Esophagus muscularis mucosa (tissue), 4 donors: ENCODE results near the gene HLA-B. TPM values are rescaled to one million over a fixed set of nuclear protein-coding genes. Genes with fewer than 3 reads are reported as not detected.
"Not testable (repeated sequence)": the region's sequence is repeated elsewhere in the genome, so short reads cannot be mapped to it uniquely, and the experiment has no call there.

Experiments used
- DNase-seq: peaks from one replicate; pipeline ENCODE4 v3.0.0-alpha.2; 2017; ENCODE audit errors: extremely low spot score
- H3K27ac ChIP-seq, 4 donors: fragments of 200-600 bp; sonication (generic); replicated peaks in 1 of 4; 1 replicate in 3 of 4; 2 replicates in 1 of 4; pipeline ENCODE4 v1.5.1; 2016 to 2019; ENCODE audit warnings: mild to moderate bottlenecking in 1 of 4
- H3K27me3 ChIP-seq, 4 donors: fragments of 200-600 bp; sonication (generic); one replicate each; pipeline versions ENCODE4 v1.5.1 to v1.6.0; 2016 to 2019
- H3K36me3 ChIP-seq, 4 donors: fragments of 200-600 bp; sonication (generic); one replicate each; pipeline ENCODE4 v1.5.1; 2016 to 2019
- H3K4me1 ChIP-seq, 4 donors: fragments of 200-600 bp; sonication (generic); one replicate each; pipeline ENCODE4 v1.5.1; 2016 to 2019
- H3K4me3 ChIP-seq, 4 donors: fragments of 200-600 bp; sonication (generic); 1 replicate in 2 of 4; 2 replicates in 2 of 4; pipeline ENCODE4 v1.5.1; 2016 to 2019; ENCODE audit warnings: mild to moderate bottlenecking in 4 of 4, moderate library complexity in 1 of 4
- H3K9me3 ChIP-seq, 4 donors: fragments of 200-600 bp; sonication (generic); 1 replicate in 3 of 4; 2 replicates in 1 of 4; pipeline ENCODE4 v1.5.1; 2016 to 2019
- EP300 ChIP-seq: sonication (generic); formaldehyde crosslinking; IDR thresholded peaks from one replicate; pipeline ENCODE4 v1.6.1; 2017; ENCODE audit warnings: antibody characterized with exemption
- POLR2A ChIP-seq: fragments of 450-650 bp; IDR thresholded peaks from one replicate; pipeline ENCODE4 v1.6.1; 2017; ENCODE audit warnings: antibody characterized with exemption, moderate library complexity, mild to moderate bottlenecking, low read depth
- POLR2AphosphoS5 ChIP-seq, 2 donors: sonication (generic); formaldehyde crosslinking; IDR thresholded peaks; one replicate each; pipeline ENCODE4 v1.6.1; 2017; ENCODE audit warnings: antibody characterized with exemption in 2 of 2
- WGBS: methylation state at CpG from one replicate; pipeline ENCODE4 v1.1.5; 2018; 5-methylcytosine and 5-hydroxymethylcytosine counted together
- intact Hi-C: fragments of 100-400 bp; cut with DNase I; formaldehyde crosslinking; loops from one replicate; pipeline ENCODE4 v1.15.1; 2023
- total RNA-seq, 4 donors: library from RNA; depleted of rRNA; stranded (reverse); fragments of >200 nt; gene quantifications; one replicate each; pipeline versions ENCODE4 v1.1.0 to v1.2.1, GENCODE V29; 2016
- TF ChIP-seq, protein P1 (sequence below), 3 experiments: fragments of 200-600 bp in 2 of 3; fragments of 450-650 bp in 1 of 3; sonication (generic) in 2 of 3; IDR thresholded peaks; one replicate each; pipeline ENCODE4 v1.5.1; 2017 to 2019; ENCODE audit warnings: antibody characterized with exemption in 3 of 3, mild to moderate bottlenecking in 2 of 3, moderate library complexity in 1 of 3

Gene HLA-B
- total RNA-seq, 4 donors from 2014 or later = 336 to 628 (median 502) TPM

DNA sequence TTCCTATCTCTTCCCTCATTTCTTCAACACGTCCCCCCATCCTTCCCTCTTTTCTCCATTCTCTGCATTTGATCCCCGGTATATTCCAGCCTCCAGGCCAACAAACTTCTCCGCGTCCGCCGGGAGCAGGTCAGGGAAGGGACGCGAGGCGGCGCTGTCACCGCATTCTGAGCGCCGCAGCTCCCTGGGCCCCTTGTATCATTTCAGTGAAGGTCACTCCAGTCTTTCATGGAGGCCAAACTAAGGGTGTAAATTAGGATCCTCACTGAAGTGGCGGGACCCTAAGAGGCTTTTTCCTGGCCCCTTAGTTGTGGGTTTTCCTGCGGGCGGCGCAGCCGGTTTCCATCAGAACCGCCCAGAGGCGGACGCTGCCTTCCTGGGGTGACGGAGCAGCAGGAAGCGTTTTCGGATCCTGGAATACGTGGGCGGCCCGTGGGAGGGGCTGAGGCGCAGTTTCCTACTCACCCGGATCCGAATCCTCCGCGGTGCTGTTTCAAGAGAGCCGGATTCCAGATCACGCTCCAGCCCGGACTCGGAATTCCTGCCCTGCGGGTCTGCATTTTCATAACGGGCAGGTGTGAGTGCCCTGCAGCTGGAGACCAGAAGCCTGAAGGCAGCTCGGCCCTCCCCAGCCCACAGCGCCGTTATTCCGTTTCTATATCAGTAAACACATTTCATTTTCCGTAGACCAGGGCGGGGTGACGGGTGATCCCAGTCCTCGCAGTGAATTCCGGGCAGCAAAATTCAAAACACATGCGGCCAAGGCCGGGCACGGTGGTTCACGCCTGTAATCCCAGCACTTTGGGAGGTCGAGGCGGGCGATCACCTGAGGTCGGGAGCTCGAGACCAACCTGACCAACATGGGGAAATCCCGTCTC, 42.8 kb upstream of the HLA-B start:
- Histone ChIP-seq H3K27ac (peak overlapping the region; percentile 94 to 98 (median 96)), H3K4me3 (peak overlapping the region; percentile 56 to 87 (median 78)), H3K27me3 (no peaks in the 10 kb centered on the region), H3K9me3 (no peaks in the 10 kb centered on the region), H3K4me1 (peaks cover 46 to 65% (median 61%) of the 10 kb centered on the region in 4 donors), H3K36me3 (peaks cover 0 to 3% (median under 1%) of the 10 kb centered on the region in 4 donors)
- TF ChIP-seq, protein P1, sequence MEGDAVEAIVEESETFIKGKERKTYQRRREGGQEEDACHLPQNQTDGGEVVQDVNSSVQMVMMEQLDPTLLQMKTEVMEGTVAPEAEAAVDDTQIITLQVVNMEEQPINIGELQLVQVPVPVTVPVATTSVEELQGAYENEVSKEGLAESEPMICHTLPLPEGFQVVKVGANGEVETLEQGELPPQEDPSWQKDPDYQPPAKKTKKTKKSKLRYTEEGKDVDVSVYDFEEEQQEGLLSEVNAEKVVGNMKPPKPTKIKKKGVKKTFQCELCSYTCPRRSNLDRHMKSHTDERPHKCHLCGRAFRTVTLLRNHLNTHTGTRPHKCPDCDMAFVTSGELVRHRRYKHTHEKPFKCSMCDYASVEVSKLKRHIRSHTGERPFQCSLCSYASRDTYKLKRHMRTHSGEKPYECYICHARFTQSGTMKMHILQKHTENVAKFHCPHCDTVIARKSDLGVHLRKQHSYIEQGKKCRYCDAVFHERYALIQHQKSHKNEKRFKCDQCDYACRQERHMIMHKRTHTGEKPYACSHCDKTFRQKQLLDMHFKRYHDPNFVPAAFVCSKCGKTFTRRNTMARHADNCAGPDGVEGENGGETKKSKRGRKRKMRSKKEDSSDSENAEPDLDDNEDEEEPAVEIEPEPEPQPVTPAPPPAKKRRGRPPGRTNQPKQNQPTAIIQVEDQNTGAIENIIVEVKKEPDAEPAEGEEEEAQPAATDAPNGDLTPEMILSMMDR (IDR thresholded peaks at IDR 0.05) = peak; percentile 87 to 94 (median 91)
- TF ChIP-seq EP300 = no peak
- TF ChIP-seq POLR2A = peak; percentile 27
- peak in 1 of 2 donors; percentile 74 for TF ChIP-seq POLR2AphosphoS5 (IDR thresholded peaks at IDR 0.05)
- peak; percentile 97 for DNase-seq
- intact Hi-C loops = no loop called here
- WGBS = 0% methylated on average over 29 of the region's 57 CpGs

DNA sequence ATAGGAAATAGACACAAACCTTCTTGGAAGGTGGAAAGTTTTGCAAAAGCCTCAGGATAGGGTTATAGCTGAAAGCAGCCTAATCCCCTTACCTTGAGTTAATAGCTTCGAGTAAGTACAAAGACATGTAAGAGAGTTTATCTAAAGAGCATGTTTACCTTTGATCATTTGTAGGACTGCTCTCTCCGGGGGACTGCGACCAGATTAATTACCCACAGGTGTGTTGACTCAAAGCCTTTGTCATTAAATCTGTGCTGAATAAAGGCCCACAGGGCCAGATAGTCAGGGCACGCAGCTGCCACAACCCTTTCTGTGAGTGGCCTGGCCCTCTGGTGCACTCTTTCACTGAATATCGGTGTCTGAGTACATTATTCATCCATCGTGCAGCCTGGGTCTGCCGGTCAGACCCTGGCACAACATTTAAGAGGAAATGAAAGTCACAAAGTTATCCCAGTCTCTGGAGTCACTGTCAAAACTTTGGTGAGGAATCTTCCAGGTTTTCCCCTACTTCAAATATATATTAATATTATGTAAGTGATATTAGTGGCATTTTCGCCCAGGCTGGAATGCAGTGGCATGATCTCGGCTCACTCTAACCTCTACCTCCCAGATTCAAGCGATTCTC, 41.0 kb upstream of the HLA-B start:
- H3K4me1 ChIP-seq = peaks cover 36 to 50% (median 48%) of the 10 kb centered on the region in 4 donors
- TF ChIP-seq POLR2AphosphoS5 (IDR thresholded peaks at IDR 0.05) = no peak
- no peaks in the 10 kb centered on the region for H3K9me3 ChIP-seq
- intact Hi-C loops = loop anchor here (2.0 kb wide), 1 partner anchor 43 kb away; no protein-coding TSS in a partner anchor
- DNase-seq = no peak
- 67% methylated on average over 9 of the region's 10 CpGs for WGBS
- H3K4me3 ChIP-seq = no peak overlapping the region
- no peaks in the 10 kb centered on the region for H3K27me3 ChIP-seq
- no peak overlapping the region for H3K27ac ChIP-seq
- H3K36me3 ChIP-seq = peaks cover 0 to 14% (median 5%) of the 10 kb centered on the region in 4 donors

DNA sequence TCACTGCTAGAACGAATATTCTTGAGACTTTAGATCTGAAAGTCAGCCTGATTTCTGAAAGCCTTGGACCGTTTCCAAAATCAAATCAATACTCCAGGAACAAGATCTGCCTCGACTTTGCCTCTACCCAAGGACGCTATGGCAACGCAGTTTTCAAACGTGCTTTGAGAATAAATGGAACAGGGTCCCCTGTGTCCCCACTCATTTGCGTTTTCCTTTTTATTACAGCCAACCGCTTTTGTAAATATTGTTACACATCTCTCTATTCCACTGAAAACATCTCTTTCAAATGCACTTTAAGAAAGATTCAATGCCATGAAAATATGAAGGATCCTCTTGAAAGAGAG, 40.1 kb upstream of the HLA-B start:
- Histone ChIP-seq H3K36me3 (peaks cover 0 to 14% (median 5%) of the 10 kb centered on the region in 4 donors), H3K4me3 (peak overlapping the region in 1 of 4 donors; percentile 5), H3K4me1 (peaks cover 27 to 41% (median 39%) of the 10 kb centered on the region in 4 donors)
- not testable (repeated sequence) for DNase-seq, H3K27me3 ChIP-seq, H3K27ac ChIP-seq, H3K9me3 ChIP-seq
- WGBS = 21% methylated on average over 8 of the region's 8 CpGs
- intact Hi-C loops = loop anchor here (2.0 kb wide), 1 partner anchor 44 kb away; no protein-coding TSS in a partner anchor

DNA sequence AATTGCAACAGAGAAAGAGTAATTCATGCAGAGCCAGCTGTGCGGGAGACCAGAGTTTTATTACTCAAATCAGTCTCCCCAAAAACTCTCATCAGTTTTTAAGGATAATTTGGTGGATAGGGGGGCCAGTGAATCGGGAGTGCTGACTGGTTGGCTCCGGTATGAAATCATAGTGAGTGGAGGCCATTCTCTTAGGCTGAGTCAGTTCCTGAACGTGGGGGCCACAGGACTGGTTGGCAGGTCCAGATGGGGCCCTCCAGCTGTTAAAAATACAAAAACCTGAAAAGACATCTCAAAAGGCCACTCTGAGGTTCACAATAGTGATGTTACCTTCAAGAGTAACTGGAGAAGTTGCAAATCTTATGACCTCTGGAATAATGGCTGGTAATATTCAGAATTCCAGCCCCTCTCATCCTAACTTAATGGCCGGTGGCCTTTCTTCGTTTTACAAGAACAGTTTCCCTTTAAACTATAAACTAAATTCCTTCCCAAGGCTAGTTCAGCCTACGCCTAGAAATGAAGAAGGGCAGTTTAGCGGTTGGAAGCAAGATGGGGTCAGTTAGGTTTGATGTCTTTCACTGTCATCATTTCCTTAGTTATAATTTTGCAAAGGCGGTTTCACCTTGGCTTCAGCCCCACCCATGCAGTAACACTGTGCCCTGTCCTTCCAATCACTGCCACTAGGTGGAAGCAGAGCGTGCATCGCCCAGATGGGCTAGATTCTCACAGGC, 39.6 kb upstream of the HLA-B start:
- intact Hi-C loops = loop anchor here (2.0 kb wide), 1 partner anchor 44 kb away; no protein-coding TSS in a partner anchor
- Histone ChIP-seq H3K4me1 (peaks cover 22 to 36% (median 33%) of the 10 kb centered on the region in 4 donors), H3K27ac (no peak overlapping the region), H3K4me3 (peak overlapping the region in 1 of 4 donors; percentile 5), H3K9me3 (no peaks in the 10 kb centered on the region), H3K27me3 (no peaks in the 10 kb centered on the region), H3K36me3 (peaks cover 0 to 14% (median 5%) of the 10 kb centered on the region in 4 donors)
- DNase-seq = no peak
- WGBS = 35% methylated on average over 11 of the region's 11 CpGs
- TF ChIP-seq EP300 = no peak
- TF ChIP-seq, protein P1 (IDR thresholded peaks at IDR 0.05) = peak; percentile 96 to 98 (median 96)
- no peak for TF ChIP-seq POLR2A
- peak in 1 of 2 donors; percentile 81 for TF ChIP-seq POLR2AphosphoS5 (IDR thresholded peaks at IDR 0.05)

DNA sequence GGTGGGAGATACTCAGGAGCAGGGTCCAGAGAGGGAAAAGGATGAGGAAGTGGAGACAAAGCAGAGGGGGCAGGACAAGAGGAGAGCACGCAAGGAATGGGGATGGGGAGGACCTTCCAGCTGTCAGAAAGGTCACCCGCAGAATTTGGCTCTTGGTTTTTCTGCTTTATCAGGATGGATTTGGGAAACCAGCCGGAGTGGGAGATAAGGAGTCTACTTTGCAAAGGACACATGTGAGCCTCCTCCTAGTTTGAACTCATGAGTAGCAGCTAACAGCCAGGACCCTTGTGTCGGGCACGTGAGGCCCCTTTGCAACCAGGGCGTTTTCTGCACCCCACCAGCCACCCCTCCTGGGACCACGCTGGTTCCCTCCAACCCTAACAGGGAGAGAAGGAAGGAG, 38.9 kb upstream of the HLA-B start:
- Histone ChIP-seq H3K4me1 (peaks cover 22 to 31% (median 29%) of the 10 kb centered on the region in 4 donors), H3K4me3 (no peak overlapping the region), H3K27me3 (no peaks in the 10 kb centered on the region), H3K36me3 (peaks cover 0 to 14% (median 5%) of the 10 kb centered on the region in 4 donors), H3K27ac (no peak overlapping the region), H3K9me3 (no peaks in the 10 kb centered on the region)
- 90% methylated on average over 7 of the region's 7 CpGs for WGBS
- intact Hi-C loops = loop anchor here (2.0 kb wide), 1 partner anchor 45 kb away; no protein-coding TSS in a partner anchor
- TF ChIP-seq, protein P1 (IDR thresholded peaks at IDR 0.05) = no peak
- TF ChIP-seq POLR2AphosphoS5 (IDR thresholded peaks at IDR 0.05) (no peak), POLR2A (no peak), EP300 (no peak)
- DNase-seq = no peak
